HEK293 (cell line): Measurements from ENCODE around the gene SGTB.

ENCODE experiments used
- CTCF ChIP-seq: fragments of 450-650 bp; formaldehyde crosslinking; IDR thresholded peaks from 2 replicates; pipeline ENCODE4 v1.5.1; 2016; ENCODE audit warnings: missing biosample characterization, missing genetic modification characterization
- WT1 ChIP-seq: fragments of 450-650 bp; formaldehyde crosslinking; IDR thresholded peaks from 2 replicates; pipeline ENCODE4 v1.5.1; 2016; ENCODE audit warnings: missing biosample characterization, missing genetic modification characterization
- ZNF548 ChIP-seq: fragments of 450-650 bp; formaldehyde crosslinking; IDR thresholded peaks from 2 replicates; pipeline ENCODE4 v1.5.1; 2016; ENCODE audit warnings: missing biosample characterization, missing genetic modification characterization

- TF ChIP-seq WT1 (tag by site-specific recombination), result no peak
- TF ChIP-seq ZNF548, result no peak
- no peak for TF ChIP-seq CTCF (tag by site-specific recombination)
These were observed 28.0 kb upstream of the SGTB start for GRCh38 chr5:65749956-65750355.
